SU-DHL-6 (cell line): ENCODE results near the gene MATCAP1.

ENCODE experiments used
- EZH2phosphoT487 ChIP-seq: fragments of 200-600 bp; sonication (generic), shearing (Covaris generic); conservative IDR thresholded peaks from 2 replicates; pipeline ENCODE4 v1.6.1; 2018; ENCODE audit warnings: mild to moderate bottlenecking, antibody characterized with exemption, low read length, moderate library complexity, mixed read lengths
- TF ChIP-seq, protein P1 (sequence below): fragments of 200-600 bp; sonication (generic); IDR thresholded peaks from one replicate; pipeline ENCODE4 v1.5.1; 2017; ENCODE audit warnings: antibody characterized with exemption, mild to moderate bottlenecking, low read length, moderate library complexity; ENCODE audit not compliant: insufficient read depth, poor library complexity, severe bottlenecking

DNA sequence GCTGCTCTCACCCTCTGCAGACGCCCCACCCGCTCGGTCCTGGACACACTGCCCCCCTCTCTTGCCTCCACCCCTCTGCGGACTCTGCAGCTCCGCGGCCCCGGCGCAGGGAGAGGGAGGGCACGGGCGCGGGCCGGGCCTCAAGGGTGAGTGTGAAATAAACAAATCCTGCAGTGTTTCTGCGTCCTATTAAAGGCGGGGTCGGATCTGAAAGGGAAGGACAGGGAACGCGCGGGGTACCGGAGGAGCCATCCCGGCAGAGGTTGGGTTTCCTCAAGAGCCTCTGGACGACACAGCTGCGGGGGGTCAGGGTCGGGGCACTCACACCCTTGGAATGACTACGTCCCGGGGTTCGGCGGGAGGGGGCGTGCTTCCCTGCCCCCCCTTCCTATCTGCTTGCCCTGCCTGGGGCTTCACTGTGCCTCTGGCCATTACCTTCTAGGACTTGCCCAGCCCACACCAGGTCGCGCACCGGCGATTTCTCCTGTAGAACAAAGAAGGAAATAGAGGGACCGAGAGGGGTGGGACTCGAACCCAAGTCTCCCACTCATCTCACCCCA, 19.7 kb downstream of the MATCAP1 start:
- TF ChIP-seq, protein P1, sequence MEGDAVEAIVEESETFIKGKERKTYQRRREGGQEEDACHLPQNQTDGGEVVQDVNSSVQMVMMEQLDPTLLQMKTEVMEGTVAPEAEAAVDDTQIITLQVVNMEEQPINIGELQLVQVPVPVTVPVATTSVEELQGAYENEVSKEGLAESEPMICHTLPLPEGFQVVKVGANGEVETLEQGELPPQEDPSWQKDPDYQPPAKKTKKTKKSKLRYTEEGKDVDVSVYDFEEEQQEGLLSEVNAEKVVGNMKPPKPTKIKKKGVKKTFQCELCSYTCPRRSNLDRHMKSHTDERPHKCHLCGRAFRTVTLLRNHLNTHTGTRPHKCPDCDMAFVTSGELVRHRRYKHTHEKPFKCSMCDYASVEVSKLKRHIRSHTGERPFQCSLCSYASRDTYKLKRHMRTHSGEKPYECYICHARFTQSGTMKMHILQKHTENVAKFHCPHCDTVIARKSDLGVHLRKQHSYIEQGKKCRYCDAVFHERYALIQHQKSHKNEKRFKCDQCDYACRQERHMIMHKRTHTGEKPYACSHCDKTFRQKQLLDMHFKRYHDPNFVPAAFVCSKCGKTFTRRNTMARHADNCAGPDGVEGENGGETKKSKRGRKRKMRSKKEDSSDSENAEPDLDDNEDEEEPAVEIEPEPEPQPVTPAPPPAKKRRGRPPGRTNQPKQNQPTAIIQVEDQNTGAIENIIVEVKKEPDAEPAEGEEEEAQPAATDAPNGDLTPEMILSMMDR: no peak
- TF ChIP-seq EZH2phosphoT487: no peak
